ENCODE data around the gene GCG.

- TF ChIP-seq EP300 (IDR thresholded peaks at IDR 0.05; ENCODE audit: low read depth) (no peak), CTCF (IDR thresholded peaks at IDR 0.05) (no peak), POLR2AphosphoS5 (IDR thresholded peaks at IDR 0.05) (no peak)
These were observed 45.2 kb upstream of the GCG start for GRCh38 chr2:162197069-162197825.

Measured in transverse colon (tissue), 4 donors.